GM19351 (cell line): ENCODE measurements around the gene OBSL1.

ENCODE experiments used
- ATAC-seq: cut with Tn5 transposase; IDR thresholded peaks from one replicate; pipeline ENCODE4 v1.9.1; 2021; ENCODE audit warnings: mild to moderate bottlenecking, moderate library complexity; ENCODE audit not compliant: unreplicated experiment

OBSL1 gene

DNA sequence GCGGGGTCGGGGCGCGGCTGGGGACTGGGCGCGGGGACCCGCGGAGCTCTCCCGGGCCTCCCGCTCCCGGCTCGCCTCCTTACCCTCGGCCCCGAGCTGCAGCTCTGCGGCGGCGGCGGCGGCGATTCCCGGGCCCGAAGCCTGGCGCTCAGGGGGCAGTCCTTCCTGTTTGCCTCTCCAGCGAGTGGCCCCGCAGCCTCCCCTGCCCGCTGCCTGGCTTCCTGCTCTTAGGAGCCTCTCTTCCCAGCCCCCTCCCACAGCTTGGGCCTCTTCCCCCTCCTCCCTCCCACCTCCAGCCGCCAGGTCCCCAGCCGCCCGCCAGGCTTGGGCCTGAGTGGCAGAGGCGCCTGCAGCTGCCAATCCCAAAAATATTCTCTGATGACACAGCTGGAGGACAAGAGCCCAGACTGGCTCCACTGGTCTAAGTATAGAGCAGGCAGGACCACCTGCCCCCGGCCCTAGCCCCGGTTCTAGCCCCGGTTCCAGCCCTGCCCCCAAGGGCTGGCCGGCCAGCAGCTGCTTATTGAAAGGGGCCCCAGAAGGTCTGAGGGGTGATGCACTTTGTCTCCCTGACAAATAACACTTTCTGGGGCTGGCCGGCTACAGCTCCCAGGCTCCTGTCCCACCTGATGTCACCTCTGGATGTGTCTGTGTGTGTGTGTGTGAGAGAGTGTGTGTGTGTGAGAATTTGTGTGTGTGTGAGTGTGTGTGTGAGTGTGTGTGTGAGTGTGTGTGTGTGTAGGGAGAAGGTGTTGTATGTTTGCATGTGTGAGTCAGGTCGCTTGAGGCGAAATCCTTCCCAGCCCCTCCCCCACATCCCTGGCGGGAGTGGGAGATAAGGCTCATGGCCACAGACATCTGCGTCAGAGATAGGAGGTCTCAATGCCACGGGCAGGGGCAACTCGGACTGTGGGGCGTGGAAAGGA lies at the start of gene OBSL1:
Gene OBSL1, minus strand, starts transcription at position 229 of the 926 bp plus-strand sequence. CDS start 307 bp downstream, outside the sequence.
- ATAC-seq = no peak

DNA sequence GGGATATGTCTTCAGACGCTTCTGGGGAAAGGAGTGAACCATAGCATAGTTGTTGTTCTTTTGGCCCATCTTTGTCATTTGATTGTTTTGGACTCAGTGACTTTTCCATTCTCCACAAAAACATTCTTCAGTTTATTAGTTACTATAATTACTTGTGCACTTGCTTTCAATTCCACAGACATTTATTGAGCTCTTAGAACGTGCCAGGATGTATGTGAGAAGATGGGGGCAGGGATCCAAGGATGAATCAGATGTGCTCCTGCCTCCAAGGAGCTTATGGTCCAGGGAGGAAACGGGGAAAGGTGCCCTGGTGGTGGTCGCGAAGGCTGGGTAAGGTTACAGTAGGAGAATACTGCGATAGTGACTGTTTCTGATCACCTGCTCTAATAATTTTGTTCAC lies 49.2 kb upstream of the OBSL1 start:
- no peak for ATAC-seq

DNA sequence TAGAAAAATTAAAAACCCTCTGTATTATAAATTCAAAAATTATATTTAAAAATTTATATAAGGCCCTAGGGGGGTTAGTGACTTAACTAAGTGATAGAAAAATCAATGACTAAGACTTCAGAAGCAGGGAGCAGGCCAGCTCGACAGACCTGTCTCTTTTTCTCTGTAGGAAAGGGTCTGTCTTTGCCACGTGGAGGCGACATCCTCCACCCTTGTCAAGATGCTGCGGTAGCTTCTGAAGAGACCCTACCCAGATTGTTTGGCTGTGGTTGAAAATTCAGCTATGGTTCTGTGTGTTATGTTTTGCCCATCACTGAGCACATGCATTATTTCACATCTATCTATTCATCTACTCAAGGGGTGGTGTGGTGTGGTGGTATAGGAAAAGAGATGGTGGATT lies 47.9 kb upstream of the OBSL1 start:
- no peak for ATAC-seq

DNA sequence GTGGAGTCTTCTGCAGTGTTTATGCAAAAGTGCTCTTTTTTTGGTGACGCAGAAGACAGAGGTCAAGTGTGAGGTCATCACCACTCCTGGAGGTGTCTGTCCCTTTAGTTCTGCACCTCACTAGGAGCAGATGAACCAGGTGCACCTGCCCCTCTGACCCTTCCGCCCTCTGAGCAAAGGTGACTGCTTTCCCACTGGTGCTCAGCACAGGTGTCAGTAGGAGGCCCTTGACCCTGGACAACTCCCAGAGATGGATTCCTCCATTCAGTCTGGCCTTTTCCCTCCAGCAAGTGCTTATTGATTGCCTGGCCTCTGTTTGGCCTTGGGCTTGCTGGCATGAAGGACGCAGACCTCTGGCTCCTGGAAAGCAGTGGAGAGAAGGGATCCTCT lies 47.4 kb upstream of the OBSL1 start:
- ATAC-seq = no peak

DNA sequence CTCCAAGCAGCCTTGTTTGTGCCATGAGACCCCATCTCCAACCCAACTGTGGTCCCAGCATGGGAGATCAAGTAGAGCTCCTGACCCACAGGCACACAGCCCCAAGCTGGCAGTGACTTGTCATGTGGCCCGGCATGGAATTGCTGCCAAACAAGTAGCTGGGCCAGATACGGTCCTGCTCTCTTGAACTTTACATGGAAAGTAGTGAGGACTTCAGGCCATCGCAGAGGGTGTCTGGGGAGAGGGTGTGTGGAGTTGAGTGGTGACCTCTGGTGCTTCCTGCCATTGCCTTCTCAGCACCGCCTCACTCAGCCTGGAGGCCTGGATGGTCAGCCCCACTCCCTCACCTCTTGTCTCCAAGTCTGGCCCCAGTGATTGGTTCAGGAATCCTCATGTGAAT lies 45.2 kb upstream of the OBSL1 start:
- no peak for ATAC-seq

DNA sequence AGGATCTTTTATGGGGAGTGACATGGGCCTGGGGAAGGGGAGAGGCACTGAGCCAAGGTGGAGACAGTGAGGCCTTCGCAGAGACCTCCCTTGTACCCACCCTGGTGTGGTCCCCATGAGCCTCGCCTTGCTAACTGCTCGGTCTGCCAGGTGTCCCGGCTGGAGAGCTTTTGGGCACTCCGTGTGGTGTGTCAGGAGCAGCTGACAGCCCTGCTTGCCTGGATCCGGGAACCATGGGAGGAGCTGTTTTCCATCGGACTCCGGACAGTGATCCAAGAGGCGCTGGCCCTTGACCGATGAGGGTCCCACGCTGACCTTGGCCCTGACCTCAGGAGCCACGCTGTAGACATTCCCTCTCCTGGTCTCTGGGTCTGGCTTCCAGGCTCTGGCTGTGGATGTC lies 44.6 kb upstream of the OBSL1 start:
- no peak for ATAC-seq

DNA sequence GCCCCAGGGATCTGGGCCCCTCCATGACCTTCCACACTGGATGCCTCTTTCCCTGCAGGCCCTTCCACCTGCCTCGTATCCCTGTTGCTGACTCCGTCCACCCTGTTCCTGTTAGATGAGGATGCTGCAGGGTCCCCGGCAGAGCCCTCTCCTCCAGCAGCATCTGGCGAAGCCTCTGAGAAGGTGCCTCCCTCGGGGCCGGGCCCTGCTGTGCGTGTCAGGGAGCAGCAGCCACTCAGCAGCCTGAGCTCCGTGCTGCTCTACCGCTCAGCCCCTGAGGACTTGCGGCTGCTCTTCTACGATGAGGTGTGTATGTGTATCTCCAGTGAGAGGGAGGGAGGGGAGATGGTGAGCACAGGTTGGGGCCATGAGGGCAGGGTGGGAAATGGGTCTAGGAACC lies 43.7 kb upstream of the OBSL1 start:
- no peak for ATAC-seq

DNA sequence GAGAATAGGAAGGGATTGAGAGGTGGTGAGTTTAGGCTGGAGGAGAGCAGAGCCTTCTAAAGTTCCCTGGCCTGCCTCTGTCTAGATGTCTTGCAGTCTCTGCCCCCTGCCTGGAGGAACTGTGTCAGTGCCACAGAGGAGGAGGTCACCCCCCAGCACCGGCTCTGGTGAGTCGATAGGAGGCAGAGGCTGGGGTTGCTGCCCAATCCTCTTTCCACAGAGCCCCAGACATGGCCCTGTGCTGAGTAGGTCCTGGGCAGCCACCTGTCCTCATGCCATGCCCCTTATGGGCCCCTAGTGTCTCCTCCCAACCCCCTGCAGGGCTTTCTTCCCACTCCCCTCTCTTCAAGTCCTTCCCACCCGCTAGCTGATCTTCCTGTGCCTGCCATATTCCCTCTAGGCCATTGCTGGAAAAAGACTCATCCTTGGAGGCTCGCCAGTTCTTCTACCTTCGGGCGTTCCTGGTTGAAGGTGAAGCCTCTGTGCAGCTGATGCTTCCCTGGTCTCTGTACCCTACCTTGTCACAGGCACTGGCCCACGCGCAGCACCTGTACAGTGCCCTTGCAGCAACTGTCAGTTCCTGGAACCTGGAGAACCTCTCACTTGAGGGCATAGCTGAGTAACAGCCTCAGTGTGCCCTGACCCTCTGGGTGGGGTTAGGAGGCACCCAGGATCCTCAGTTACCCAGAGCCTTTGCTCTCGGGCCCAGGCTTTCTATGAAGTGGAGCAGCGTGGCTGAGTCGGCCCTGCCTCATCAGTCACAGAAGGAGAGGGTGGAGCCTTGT lies 42.9 kb upstream of the OBSL1 start:
- ATAC-seq = no peak

DNA sequence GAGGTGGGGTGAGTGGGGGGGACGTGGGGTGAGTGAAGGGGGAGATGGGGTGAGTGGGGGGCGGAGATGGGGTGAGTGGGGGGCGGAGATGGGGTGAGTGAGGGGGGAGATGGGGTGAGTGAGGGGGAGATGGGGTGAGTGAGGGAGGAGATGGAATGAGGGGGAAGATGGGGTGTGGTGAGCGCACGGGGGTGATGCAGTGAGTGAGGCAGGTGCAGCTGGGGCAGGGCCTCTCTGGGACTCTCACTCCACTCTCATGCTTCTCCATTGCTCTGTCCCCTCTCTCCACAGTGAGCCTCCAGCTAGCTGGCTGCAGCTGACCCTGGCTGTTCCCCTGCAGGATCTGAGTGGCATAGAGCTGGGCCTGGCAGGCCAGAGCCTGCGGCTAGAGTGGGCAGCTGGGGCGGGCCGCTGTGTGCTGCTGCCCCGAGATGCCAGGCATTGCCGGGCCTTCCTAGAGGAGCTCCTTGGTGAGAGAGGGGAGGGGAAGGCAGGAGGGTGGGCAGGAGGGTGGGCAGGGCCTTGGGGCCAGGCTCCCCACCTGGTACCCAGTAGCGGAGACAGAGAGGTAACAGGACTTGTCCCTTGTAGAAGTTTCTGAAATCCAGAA lies 42.2 kb upstream of the OBSL1 start:
- ATAC-seq = no peak

DNA sequence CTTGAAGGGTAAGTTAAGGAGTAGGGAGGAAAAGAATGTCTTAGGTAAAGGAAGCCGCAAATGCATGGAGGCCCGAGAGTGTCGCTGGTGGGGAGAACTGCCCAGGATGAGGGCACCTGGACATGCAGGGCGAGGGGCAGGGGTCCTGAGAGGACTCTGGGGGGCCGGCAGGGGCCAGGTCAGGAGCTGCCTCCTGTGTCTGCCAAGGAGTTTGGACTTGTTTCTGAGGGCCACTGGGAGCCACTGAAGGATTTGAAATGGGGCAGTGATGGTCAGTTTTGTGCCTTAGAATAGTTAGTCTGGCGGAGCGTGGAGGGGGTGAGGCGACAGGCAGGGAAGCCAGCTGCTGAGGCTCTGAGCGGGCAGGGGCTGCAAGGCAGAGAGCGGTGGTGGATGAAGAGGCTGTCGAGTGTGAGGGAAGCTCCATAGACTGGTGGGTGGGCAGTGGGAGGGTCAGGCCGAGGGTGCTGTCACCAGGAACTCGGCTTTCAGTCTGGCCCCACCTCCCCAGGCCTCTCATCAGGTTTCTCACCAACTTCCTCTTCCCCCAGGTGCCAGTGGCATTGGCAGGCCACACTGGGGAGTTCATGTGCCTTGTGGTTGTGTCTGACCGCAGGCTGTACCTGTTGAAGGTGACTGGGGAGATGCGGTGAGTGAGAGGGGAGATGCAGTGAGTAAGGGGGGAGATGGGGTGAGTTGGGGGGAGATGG lies 41.4 kb upstream of the OBSL1 start:
- ATAC-seq = peak; percentile 73

DNA sequence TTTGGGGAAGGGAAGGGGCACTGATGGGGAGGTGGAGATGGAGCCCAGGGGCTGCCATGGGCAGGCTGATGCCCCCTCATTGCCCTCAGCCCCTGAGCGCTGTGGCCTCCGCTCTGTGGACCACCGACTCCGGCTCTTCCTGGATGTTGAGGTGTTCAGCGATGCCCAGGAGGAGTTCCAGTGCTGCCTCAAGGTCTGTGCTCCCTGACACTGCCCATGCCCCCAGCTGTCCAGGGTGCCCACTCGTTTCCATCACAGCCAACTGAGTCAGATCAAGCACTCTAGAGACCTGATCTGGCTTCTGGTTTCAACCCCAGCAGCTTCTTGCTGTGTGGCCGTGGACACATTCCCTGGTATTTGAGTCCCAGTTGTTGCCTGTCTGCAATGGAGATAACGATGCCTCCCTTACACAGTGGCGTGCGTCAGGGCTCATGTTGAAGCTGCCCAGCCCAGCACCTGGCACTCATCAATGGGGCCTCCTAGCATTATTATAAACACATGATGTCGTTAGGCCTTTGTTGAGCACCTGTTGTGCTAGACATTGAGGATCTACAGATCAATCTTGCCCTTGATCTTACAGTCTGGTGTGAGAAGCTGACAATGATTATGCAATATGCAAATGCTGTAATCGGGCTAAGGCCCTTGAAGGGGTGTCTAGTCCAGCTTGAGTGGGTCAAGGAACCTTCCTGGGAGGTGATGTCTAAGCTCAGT lies 40.7 kb upstream of the OBSL1 start:
- ATAC-seq = no peak

DNA sequence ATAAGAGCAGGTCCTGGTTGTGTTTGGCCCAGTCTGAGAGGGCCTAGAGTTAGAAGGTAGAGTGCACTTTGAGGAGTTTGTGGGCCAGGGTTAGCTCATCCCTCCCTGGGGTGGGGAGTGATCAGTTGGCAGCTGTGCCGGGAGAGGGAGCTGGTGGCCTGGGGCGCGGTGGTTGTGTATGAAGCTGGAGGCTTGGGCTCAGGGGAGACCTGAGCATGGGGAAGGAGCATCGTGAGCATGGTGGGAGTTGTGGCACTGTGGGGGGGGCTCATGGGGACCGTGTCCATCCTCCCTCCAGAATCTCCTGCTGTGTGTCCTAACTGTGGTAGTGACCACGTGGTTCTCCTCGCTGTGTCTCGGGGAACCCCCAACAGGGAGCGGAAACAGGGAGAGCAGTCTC lies 40.0 kb upstream of the OBSL1 start:
- ATAC-seq = no peak

DNA sequence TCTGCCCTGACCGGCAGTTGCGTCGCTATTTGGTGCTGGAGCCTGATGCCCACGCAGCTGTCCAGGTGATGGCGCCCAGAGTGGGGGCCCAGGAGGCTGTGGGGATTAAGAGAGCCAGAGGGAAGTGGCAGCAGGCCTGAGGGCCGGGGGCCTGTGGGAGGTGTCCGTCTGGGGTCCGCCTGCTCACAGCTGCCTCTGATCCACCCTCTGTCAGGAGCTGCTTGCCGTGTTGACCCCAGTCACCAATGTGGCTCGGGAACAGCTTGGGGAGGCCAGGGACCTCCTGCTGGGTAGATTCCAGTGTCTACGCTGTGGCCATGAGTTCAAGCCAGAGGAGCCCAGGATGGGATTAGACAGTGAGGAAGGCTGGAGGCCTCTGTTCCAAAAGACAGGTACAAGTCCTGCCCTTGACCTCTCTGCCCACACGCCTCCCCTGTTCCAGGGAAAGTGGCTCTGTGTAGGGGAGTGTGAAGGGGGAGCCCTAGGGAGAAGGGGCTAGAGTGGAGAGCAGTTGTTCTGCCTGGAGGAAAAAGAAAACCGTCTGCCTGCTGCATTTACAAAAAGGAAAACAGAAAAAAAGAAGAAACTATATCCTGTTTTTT lies 37.9 kb upstream of the OBSL1 start:
- ATAC-seq = no peak

DNA sequence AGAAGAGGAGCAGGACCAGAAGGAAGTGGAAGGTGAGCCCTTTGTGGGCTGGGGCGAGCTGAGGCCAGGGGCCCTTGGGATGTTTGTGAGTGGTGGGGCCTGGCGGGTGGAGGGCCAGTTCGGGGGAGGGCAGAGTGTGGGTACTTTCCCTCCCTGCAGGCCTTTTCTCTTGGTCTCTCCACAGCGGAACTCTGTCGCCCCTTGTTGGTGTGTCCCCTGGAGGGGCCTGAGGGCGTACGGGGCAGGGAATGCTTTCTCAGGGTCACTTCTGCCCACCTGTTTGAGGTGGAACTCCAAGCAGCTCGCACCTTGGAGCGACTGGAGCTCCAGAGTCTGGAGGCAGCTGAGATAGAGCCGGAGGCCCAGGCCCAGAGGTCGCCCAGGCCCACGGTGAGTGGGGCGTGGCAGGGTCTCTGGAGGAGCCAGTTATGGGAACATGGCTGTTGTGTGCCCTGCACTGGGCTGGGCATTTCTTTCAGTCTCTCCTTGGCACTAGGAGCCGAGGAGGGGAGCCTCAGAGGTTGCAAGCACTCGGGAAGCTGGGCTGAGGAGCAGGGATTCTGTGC lies 37.1 kb upstream of the OBSL1 start:
- ATAC-seq = no peak

DNA sequence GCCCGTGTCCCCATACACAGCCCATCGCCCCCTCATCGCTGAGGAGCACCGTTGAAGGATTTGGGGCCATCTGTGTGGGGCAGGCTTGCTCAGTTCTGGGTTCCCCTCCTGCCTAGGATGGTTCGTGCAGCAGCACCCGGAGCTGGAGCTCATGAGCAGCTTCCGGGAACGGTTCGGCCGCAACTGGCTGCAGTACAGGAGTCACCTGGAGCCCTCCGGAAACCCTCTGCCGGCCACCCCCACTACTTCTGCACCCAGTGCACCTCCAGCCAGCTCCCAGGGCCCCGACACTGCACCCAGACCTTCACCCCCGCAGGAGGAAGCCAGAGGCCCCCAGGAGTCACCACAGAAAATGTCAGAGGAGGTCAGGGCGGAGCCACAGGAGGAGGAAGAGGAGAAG lies 36.6 kb upstream of the OBSL1 start:
- ATAC-seq = no peak

DNA sequence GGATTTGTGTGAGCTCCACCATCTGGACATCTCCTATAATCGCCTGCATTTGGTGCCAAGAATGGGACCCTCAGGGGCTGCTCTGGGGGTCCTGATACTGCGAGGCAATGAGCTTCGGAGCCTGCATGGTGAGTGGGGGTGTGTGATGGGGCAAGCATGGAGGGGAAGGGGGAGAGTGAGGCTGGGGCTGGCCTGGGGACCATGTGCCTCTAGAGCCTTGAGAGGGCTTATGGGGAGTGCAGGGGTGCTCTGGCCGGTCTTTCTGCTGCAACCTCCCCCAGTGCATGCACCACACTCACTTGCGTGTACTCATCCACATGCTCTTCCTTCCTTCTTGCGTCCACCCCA lies 34.2 kb upstream of the OBSL1 start:
- ATAC-seq = no peak

DNA sequence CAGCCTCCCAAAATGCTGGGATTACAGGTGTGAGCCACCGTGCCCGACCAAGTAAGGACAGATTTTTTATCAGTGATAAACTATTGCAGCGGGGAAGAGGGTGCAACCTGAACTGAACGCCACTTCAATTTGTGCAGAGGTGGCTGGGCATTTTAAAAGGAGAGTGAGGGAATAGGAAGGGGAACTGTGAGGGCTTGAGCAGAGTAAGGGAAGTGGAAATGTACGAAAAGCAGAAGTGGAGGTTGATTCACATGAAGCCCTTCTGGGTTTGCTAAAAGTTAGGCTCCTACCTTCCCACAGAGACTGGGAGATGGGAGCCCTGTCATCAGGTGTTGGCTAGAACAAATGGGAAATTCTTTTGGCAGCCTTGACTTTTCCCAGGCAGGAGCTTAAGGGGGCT lies 32.4 kb upstream of the OBSL1 start:
- ATAC-seq = no peak

DNA sequence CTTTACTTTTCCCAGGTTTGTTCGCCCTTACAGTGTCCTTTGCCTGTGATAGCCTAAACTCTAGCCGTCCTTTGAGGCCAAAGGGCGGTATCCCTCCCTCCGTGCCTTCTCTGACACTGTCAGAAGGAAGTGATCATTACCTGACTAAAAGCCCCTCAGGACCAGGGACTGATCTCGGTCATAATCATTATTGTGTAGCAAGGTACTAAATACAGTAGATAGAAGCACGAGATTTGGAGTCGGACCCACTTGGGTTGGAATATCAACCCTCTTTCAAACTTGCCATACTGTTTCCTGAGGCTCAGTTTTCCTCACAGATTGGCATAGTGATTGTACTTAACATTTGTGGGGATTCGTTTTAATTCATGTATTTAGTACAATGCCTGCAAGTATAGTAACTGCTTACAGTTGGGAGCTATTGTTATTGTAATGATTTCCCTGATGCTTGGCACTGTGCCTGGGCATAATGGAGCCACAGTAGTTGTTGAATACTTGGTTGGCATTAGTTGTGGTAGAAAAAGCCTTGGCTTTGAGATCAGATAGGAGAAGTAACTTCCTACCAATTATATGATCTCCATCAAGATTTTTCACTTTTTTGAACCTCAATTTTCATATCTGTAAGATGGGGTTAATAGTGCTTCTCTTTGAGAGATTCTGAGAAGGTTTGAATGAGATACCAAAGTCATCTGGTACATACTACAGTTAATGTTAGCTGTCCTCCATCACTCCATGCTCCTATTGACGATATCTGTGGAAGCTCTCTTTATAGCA lies 27.2 kb upstream of the OBSL1 start:
- no peak for ATAC-seq
